Central memory CD8-positive, alpha-beta T cell (primary cell): Measurements from ENCODE around the gene PIN4.
"Not testable (repeated sequence)": the region's sequence is repeated elsewhere in the genome, so short reads cannot be mapped to it uniquely, and the experiment has no call there.

Experiments
- ATAC-seq: fragments of 150-1000 bp; cut with Tn5 transposase; replicated peaks from 2 replicates; pipeline ENCODE4 v1.10.0; 2022; ENCODE audit warnings: mild to moderate bottlenecking, moderate FRiP score, moderate number of reproducible peaks; ENCODE audit not compliant: poor library complexity, severe bottlenecking; ENCODE audit errors: extremely low read depth
- DNase-seq, 2 donors: peaks; one replicate each; pipeline ENCODE4 v3.0.0; 2021; ENCODE audit warnings: low spot score in 2 of 2
- H3K27ac Mint-ChIP-seq: one replicate; pipeline ENCODE4 v1.8.0; 2022; ENCODE audit warnings: low read depth, mild to moderate bottlenecking, moderate library complexity, mixed read lengths
- H3K27me3 Mint-ChIP-seq: one replicate; pipeline ENCODE4 v1.8.0; 2022; ENCODE audit warnings: mixed read lengths
- H3K36me3 Mint-ChIP-seq: one replicate; pipeline ENCODE4 v1.8.0; 2022; ENCODE audit warnings: mild to moderate bottlenecking, moderate library complexity, mixed read lengths; ENCODE audit not compliant: insufficient read depth
- H3K4me1 Mint-ChIP-seq: one replicate; pipeline ENCODE4 v1.8.0; 2022; ENCODE audit warnings: mixed read lengths
- H3K4me3 Mint-ChIP-seq: one replicate; pipeline ENCODE4 v1.8.0; 2022; ENCODE audit warnings: mild to moderate bottlenecking, moderate library complexity, mixed read lengths
- H3K9me3 Mint-ChIP-seq: one replicate; pipeline ENCODE4 v1.8.0; 2022; ENCODE audit warnings: mixed read lengths

Gene PIN4

GRCh38 chrX:72208126-72208800, 26.7 kb downstream of the PIN4 start:
- Mint-ChIP-seq H3K36me3 (peaks cover 6% of the 10 kb centered on the region), H3K27ac (no peak overlapping the region), H3K4me1 (no peaks in the 10 kb centered on the region), H3K9me3 (no peaks in the 10 kb centered on the region), H3K4me3 (no peak overlapping the region), H3K27me3 (no peaks in the 10 kb centered on the region)
- no peak for DNase-seq
- no peak for ATAC-seq

GRCh38 chrX:72216973-72217372, 35.4 kb downstream of the PIN4 start:
- no peaks in the 10 kb centered on the region for H3K27me3 Mint-ChIP-seq
- H3K27ac Mint-ChIP-seq, result no peak overlapping the region
- no peak overlapping the region for H3K4me3 Mint-ChIP-seq
- H3K9me3 Mint-ChIP-seq, result no peaks in the 10 kb centered on the region
- no peaks in the 10 kb centered on the region for H3K4me1 Mint-ChIP-seq
- DNase-seq, result no peak
- ATAC-seq, result no peak
- peaks cover 3% of the 10 kb centered on the region for H3K36me3 Mint-ChIP-seq

- H3K9me3 Mint-ChIP-seq, H3K27me3 Mint-ChIP-seq, H3K27ac Mint-ChIP-seq, DNase-seq, H3K4me3 Mint-ChIP-seq, H3K36me3 Mint-ChIP-seq, H3K4me1 Mint-ChIP-seq, ATAC-seq: not testable (repeated sequence)
Measured at GRCh38 chrX:72220375-72220774, 38.8 kb downstream of the PIN4 start.

- Mint-ChIP-seq H3K27me3 (no peaks in the 10 kb centered on the region), H3K27ac (no peak overlapping the region), H3K4me1 (peaks cover 6% of the 10 kb centered on the region), H3K4me3 (no peak overlapping the region), H3K9me3 (no peaks in the 10 kb centered on the region), H3K36me3 (no peaks in the 10 kb centered on the region)
- DNase-seq (no peak), ATAC-seq (no peak)
Measured at GRCh38 chrX:72230290-72230689, 48.7 kb downstream of the PIN4 start.

GRCh38 chrX:72236841-72237240, 55.3 kb downstream of the PIN4 start:
- ATAC-seq, result no peak
- H3K4me1 Mint-ChIP-seq, result peaks cover 6% of the 10 kb centered on the region
- H3K4me3 Mint-ChIP-seq, result no peak overlapping the region
- H3K9me3 Mint-ChIP-seq, result no peaks in the 10 kb centered on the region
- no peaks in the 10 kb centered on the region for H3K27me3 Mint-ChIP-seq
- no peak overlapping the region for H3K27ac Mint-ChIP-seq
- H3K36me3 Mint-ChIP-seq, result peaks cover 1% of the 10 kb centered on the region
- DNase-seq, result no peak

GRCh38 chrX:72238183-72238582, 56.6 kb downstream of the PIN4 start:
- Mint-ChIP-seq H3K36me3 (peaks cover 3% of the 10 kb centered on the region), H3K9me3 (no peaks in the 10 kb centered on the region), H3K4me3 (peak overlapping the region; percentile 66), H3K27ac (no peak overlapping the region), H3K27me3 (no peaks in the 10 kb centered on the region), H3K4me1 (peaks cover 6% of the 10 kb centered on the region)
- DNase-seq (no peak), ATAC-seq (no peak)

GRCh38 chrX:72238721-72239475, 57.3 kb downstream of the PIN4 start, which contains the start of gene ERCC6L:
Gene ERCC6L, minus strand, starts transcription at chrX:72239027. Its CDS starts 116 bp downstream, at chrX:72238911.
- no peaks in the 10 kb centered on the region for H3K27me3 Mint-ChIP-seq
- H3K9me3 Mint-ChIP-seq, result no peaks in the 10 kb centered on the region
- H3K36me3 Mint-ChIP-seq, result peaks cover 3% of the 10 kb centered on the region
- ATAC-seq (peak; percentile 94), DNase-seq (peak; percentile 69 to 70)
- H3K27ac Mint-ChIP-seq, result peak within 1 kb of the TSS; percentile 38
- H3K4me3 Mint-ChIP-seq, result peak within 1 kb of the TSS; percentile 66
- peaks cover 6% of the 10 kb centered on the region for H3K4me1 Mint-ChIP-seq

- no peaks in the 10 kb centered on the region for H3K9me3 Mint-ChIP-seq
- peaks cover 3% of the 10 kb centered on the region for H3K36me3 Mint-ChIP-seq
- no peak overlapping the region for H3K4me3 Mint-ChIP-seq
- no peak for DNase-seq
- no peaks in the 10 kb centered on the region for H3K27me3 Mint-ChIP-seq
- no peak overlapping the region for H3K27ac Mint-ChIP-seq
- peaks cover 6% of the 10 kb centered on the region for H3K4me1 Mint-ChIP-seq
- no peak for ATAC-seq
Measured at GRCh38 chrX:72240976-72241375, 59.4 kb downstream of the PIN4 start.

GRCh38 chrX:72243472-72243871, 61.9 kb downstream of the PIN4 start:
- DNase-seq (no peak), ATAC-seq (no peak)
- peaks cover 1% of the 10 kb centered on the region for H3K4me1 Mint-ChIP-seq
- H3K36me3 Mint-ChIP-seq, result peaks cover 3% of the 10 kb centered on the region
- H3K27me3 Mint-ChIP-seq, result no peaks in the 10 kb centered on the region
- H3K9me3 Mint-ChIP-seq, result no peaks in the 10 kb centered on the region
- H3K27ac Mint-ChIP-seq, result no peak overlapping the region
- H3K4me3 Mint-ChIP-seq, result no peak overlapping the region

GRCh38 chrX:72245461-72246089, 64.0 kb downstream of the PIN4 start:
- H3K36me3 Mint-ChIP-seq, result peaks cover 2% of the 10 kb centered on the region
- DNase-seq, result peak; percentile 11 to 14
- H3K27me3 Mint-ChIP-seq, result no peaks in the 10 kb centered on the region
- no peaks in the 10 kb centered on the region for H3K4me1 Mint-ChIP-seq
- H3K27ac Mint-ChIP-seq, result no peak overlapping the region
- no peak overlapping the region for H3K4me3 Mint-ChIP-seq
- no peak for ATAC-seq
- H3K9me3 Mint-ChIP-seq, result no peaks in the 10 kb centered on the region

GRCh38 chrX:72247206-72247942, 65.8 kb downstream of the PIN4 start:
- Mint-ChIP-seq H3K36me3 (peaks cover 2% of the 10 kb centered on the region), H3K4me1 (no peaks in the 10 kb centered on the region), H3K27me3 (no peaks in the 10 kb centered on the region), H3K27ac (no peak overlapping the region), H3K9me3 (no peaks in the 10 kb centered on the region), H3K4me3 (no peak overlapping the region)
- no peak for ATAC-seq
- DNase-seq, result no peak
